IMR-90 (cell line): ENCODE results near the gene SYN1. TPM values are rescaled to one million over a fixed set of nuclear protein-coding genes. Genes with fewer than 3 reads are reported as not detected.

Experiments used
- ATAC-seq: fragments of 200-7000 bp; cut with Tn5 transposase; 2 replicates; pipeline ENCODE4 v1.9.1; 2020; ENCODE audit warnings: low read depth, mild to moderate bottlenecking, moderate library complexity
- BruUV-seq: library from RNA; stranded (reverse); fragments of 400-500 nt; replicated peaks from 2 replicates; lab custom pipeline; 2021; lab: Mats Ljungman, UMichigan
- CTCF ChIA-PET: fragments of 300-600 bp; formaldehyde crosslinking; extraction: SDS; loops from one replicate; lab custom pipeline; 2021; ENCODE audit warnings: antibody characterized with exemption; lab: Yijun Ruan, JAX
- POLR2A ChIA-PET: fragments of 300-600 bp; sonication (Branson Sonifier 250); formaldehyde crosslinking; loops from one replicate; lab custom pipeline; 2022; ENCODE audit warnings: antibody characterized with exemption; ENCODE audit not compliant: unreplicated experiment; lab: Charles Lee
- DNase-seq: peaks from one replicate; pipeline ENCODE4 v3.0.0; 2013
- H2AFZ ChIP-seq: replicated peaks from 2 replicates; pipeline ENCODE3; 2013; ENCODE audit warnings: low read length, mild to moderate bottlenecking; ENCODE audit not compliant: poor library complexity
- H2AK5ac ChIP-seq: 2 replicates; pipeline ENCODE4 v1.6.1; 2013; ENCODE audit warnings: low read depth, low read length, inconsistent platforms
- H2AK9ac ChIP-seq: replicated peaks from 2 replicates; pipeline ENCODE3; 2013; ENCODE audit warnings: mild to moderate bottlenecking, low read depth, low read length, moderate library complexity; ENCODE audit not compliant: poor library complexity
- H2BK120ac ChIP-seq: 2 replicates; pipeline ENCODE4 v1.6.1; 2013; ENCODE audit warnings: low read depth, low read length, inconsistent platforms
- H2BK15ac ChIP-seq: 3 replicates; pipeline ENCODE4 v1.6.1; 2013; ENCODE audit warnings: low read depth, low read length, inconsistent platforms
- H2BK20ac ChIP-seq: 2 replicates; pipeline ENCODE4 v1.6.1; 2013; ENCODE audit warnings: low read depth, mild to moderate bottlenecking, inconsistent platforms, low read length, moderate library complexity
- H2BK5ac ChIP-seq: 2 replicates; pipeline ENCODE4 v1.6.1; 2013; ENCODE audit warnings: mild to moderate bottlenecking, low read depth, low read length, inconsistent platforms; ENCODE audit not compliant: poor library complexity, severe bottlenecking
- H3K14ac ChIP-seq: replicated peaks from 2 replicates; pipeline ENCODE4 v1.6.1; 2013; ENCODE audit warnings: low read depth, low read length, inconsistent platforms
- H3K18ac ChIP-seq: 2 replicates; pipeline ENCODE4 v1.6.1; 2013; ENCODE audit warnings: low read depth, low read length, control low read depth
- H3K23ac ChIP-seq: 2 replicates; pipeline ENCODE4 v1.6.1; 2013; ENCODE audit warnings: low read depth, low read length, inconsistent platforms
- H3K27ac ChIP-seq: 2 replicates; pipeline ENCODE4 v1.5.1; 2013; ENCODE audit warnings: mild to moderate bottlenecking, control low read depth, low read length; ENCODE audit not compliant: insufficient read depth
- H3K27me3 ChIP-seq: 2 replicates; pipeline ENCODE4 v1.6.1; 2013; ENCODE audit warnings: low read length; ENCODE audit not compliant: control insufficient read depth, insufficient read depth
- H3K36me3 ChIP-seq: 2 replicates; pipeline ENCODE4 v1.6.1; 2013; ENCODE audit warnings: low read length, mixed read lengths; ENCODE audit not compliant: control insufficient read depth, insufficient read depth
- H3K4ac ChIP-seq: 2 replicates; pipeline ENCODE4 v1.6.1; 2013; ENCODE audit warnings: low read depth, low read length, inconsistent platforms
- H3K4me1 ChIP-seq: 2 replicates; pipeline ENCODE4 v1.6.1; 2013; ENCODE audit warnings: low read length, mixed read lengths; ENCODE audit not compliant: control insufficient read depth, insufficient read depth
- H3K4me2 ChIP-seq: 2 replicates; pipeline ENCODE4 v1.6.1; 2013; ENCODE audit warnings: low read depth, mild to moderate bottlenecking, control low read depth, low read length, moderate library complexity
- H3K4me3 ChIP-seq: 2 replicates; pipeline ENCODE4 v1.5.1; 2013; ENCODE audit warnings: low read depth, mild to moderate bottlenecking, control low read depth, low read length, moderate library complexity; ENCODE audit not compliant: insufficient read depth
- H3K56ac ChIP-seq: 2 replicates; pipeline ENCODE4 v1.6.1; 2013; ENCODE audit warnings: low read length, inconsistent platforms; ENCODE audit not compliant: insufficient read depth; ENCODE audit errors: extremely low read depth
- H3K79me1 ChIP-seq, 2 experiments: 2 replicates each; pipeline ENCODE4 v1.6.1; 2013; ENCODE audit warnings: low read length in 2 of 2, inconsistent platforms in 1 of 2, low read depth in 1 of 2
- H3K9ac ChIP-seq: 2 replicates; pipeline ENCODE4 v1.6.1; 2013; ENCODE audit warnings: low read depth, low read length, control low read depth
- H3K9me1 ChIP-seq: 2 replicates; pipeline ENCODE4 v1.6.1; 2013; ENCODE audit warnings: low read length, inconsistent platforms; ENCODE audit not compliant: insufficient read depth
- H3K9me3 ChIP-seq: 2 replicates; pipeline ENCODE4 v1.6.1; 2013; ENCODE audit warnings: low read length; ENCODE audit not compliant: control insufficient read depth, insufficient read depth
- H4K20me1 ChIP-seq: 2 replicates; pipeline ENCODE4 v1.6.1; 2013; ENCODE audit warnings: low read length, inconsistent platforms; ENCODE audit not compliant: insufficient read depth
- H4K5ac ChIP-seq: 2 replicates; pipeline ENCODE4 v1.6.1; 2013; ENCODE audit warnings: mild to moderate bottlenecking, low read depth, low read length, control low read depth
- H4K8ac ChIP-seq, 2 experiments: 2 replicates each; pipeline ENCODE4 v1.6.1; 2013; ENCODE audit warnings: low read depth in 2 of 2, low read length in 2 of 2, control low read depth in 1 of 2, inconsistent platforms in 1 of 2
- H4K91ac ChIP-seq: 2 replicates; pipeline ENCODE4 v1.6.1; 2013; ENCODE audit warnings: low read depth, low read length, inconsistent platforms; ENCODE audit not compliant: insufficient read depth
- BHLHE40 ChIP-seq: fragments of 150-350 bp; IDR thresholded peaks from 2 replicates; pipeline ENCODE4 v1.6.1; 2016; ENCODE audit warnings: mild to moderate bottlenecking, low read depth, low read length
- CEBPB ChIP-seq: IDR thresholded peaks from 2 replicates; pipeline ENCODE4 v1.6.1; 2012; ENCODE audit warnings: low read depth, low read length, improper control_type of control experiment
- CHD1 ChIP-seq: IDR thresholded peaks from 2 replicates; pipeline ENCODE4 v1.6.1; 2012; ENCODE audit warnings: low read depth, low read length, improper control_type of control experiment
- MAFK ChIP-seq: IDR thresholded peaks from 2 replicates; pipeline ENCODE4 v1.6.1; 2012; ENCODE audit warnings: low read depth, low read length, improper control_type of control experiment
- MAZ ChIP-seq: IDR thresholded peaks from 2 replicates; pipeline ENCODE4 v1.6.1; 2012; ENCODE audit warnings: low read depth, mild to moderate bottlenecking, low read length, improper control_type of control experiment, moderate library complexity, borderline replicate concordance
- MXI1 ChIP-seq: IDR thresholded peaks from 2 replicates; pipeline ENCODE4 v1.6.1; 2012; ENCODE audit warnings: low read depth, mild to moderate bottlenecking, low read length, moderate library complexity, borderline replicate concordance
- POLR2A ChIP-seq: IDR thresholded peaks from 2 replicates; pipeline ENCODE4 v1.6.1; 2012; ENCODE audit warnings: mild to moderate bottlenecking, low read depth, low read length
- RAD21 ChIP-seq: IDR thresholded peaks from 2 replicates; pipeline ENCODE4 v1.6.1; 2012; ENCODE audit warnings: low read length, improper control_type of control experiment
- RCOR1 ChIP-seq: IDR thresholded peaks from 2 replicates; pipeline ENCODE4 v1.6.1; 2012; ENCODE audit warnings: mild to moderate bottlenecking, low read length, improper control_type of control experiment; ENCODE audit not compliant: insufficient replicate concordance
- RFX5 ChIP-seq: IDR thresholded peaks from 2 replicates; pipeline ENCODE4 v1.8.0; 2012; ENCODE audit warnings: low read depth, mild to moderate bottlenecking, low read length, moderate library complexity
- SMC3 ChIP-seq: fragments of 150-350 bp; IDR thresholded peaks from 2 replicates; pipeline ENCODE4 v1.6.1; 2016; ENCODE audit warnings: low read depth, mild to moderate bottlenecking, antibody characterized with exemption, low read length, moderate library complexity
- WGBS, 2 experiments: methylation state at CpG; one replicate each; pipeline versions ENCODE4 v1.1.5 to v1.1.7; 2013; ENCODE audit warnings: missing lambda C conversion rate in 2 of 2; ENCODE audit not compliant: insufficient read length in 1 of 2; ENCODE audit errors: extremely low coverage in 2 of 2; 5-methylcytosine and 5-hydroxymethylcytosine counted together
- dilution Hi-C: fragments of 300-500 bp; cut with HindIII; formaldehyde crosslinking; loops from one replicate; pipeline ENCODE4 v1.14.3; 2018; ENCODE audit warnings: low sequenced_read_pairs; ENCODE audit not compliant: unreplicated experiment
- in situ Hi-C: fragments of 300-500 bp; cut with MboI; formaldehyde crosslinking; loops from 3 replicates; pipeline ENCODE4 v1.14.3; 2019; ENCODE audit warnings: low sequenced_read_pairs, inconsistent platforms, mixed read lengths
- intact Hi-C: fragments of 100-400 bp; cut with micrococcal nuclease; formaldehyde crosslinking; loops from 2 replicates; pipeline ENCODE4 v1.10.0; 2022
- polyA plus RNA-seq, 3 experiments: library from polyadenylated mRNA; depleted of rRNA; stranded (reverse); fragments of >200 nt; gene quantifications; 2 replicates each; pipeline ENCODE4 v1.2.3, GENCODE V29; 2012; ENCODE audit warnings: low replicate concordance in 1 of 3
- total RNA-seq: library from RNA; depleted of rRNA; stranded (reverse); fragments of >200 nt; gene quantifications from 2 replicates; pipeline ENCODE4 v1.2.3, GENCODE V29; 2012
- TF ChIP-seq, protein P1 (sequence below): conservative IDR thresholded peaks from 2 replicates; pipeline ENCODE4 v1.5.1; 2012; ENCODE audit warnings: mild to moderate bottlenecking, low read depth, low read length, improper control_type of control experiment
- TF ChIP-seq, protein P2 (sequence below): fragments of 150-350 bp; IDR thresholded peaks from 2 replicates; pipeline ENCODE4 v1.6.1; 2016; ENCODE audit warnings: low read depth, mild to moderate bottlenecking, low read length, moderate library complexity, borderline replicate concordance

Gene SYN1
- total and polyA plus RNA-seq, 2 of the 4 experiments (the other 2 are of a cell fraction): under 0.01 to 0.56 TPM

GRCh38 chrX:47613082-47613481, 6.6 kb downstream of the SYN1 start:
- H3K4me3 ChIP-seq: no peak overlapping the region
- no peak for TF ChIP-seq RFX5
- TF ChIP-seq MXI1: no peak
- no peak for TF ChIP-seq BHLHE40
- TF ChIP-seq, protein P1, sequence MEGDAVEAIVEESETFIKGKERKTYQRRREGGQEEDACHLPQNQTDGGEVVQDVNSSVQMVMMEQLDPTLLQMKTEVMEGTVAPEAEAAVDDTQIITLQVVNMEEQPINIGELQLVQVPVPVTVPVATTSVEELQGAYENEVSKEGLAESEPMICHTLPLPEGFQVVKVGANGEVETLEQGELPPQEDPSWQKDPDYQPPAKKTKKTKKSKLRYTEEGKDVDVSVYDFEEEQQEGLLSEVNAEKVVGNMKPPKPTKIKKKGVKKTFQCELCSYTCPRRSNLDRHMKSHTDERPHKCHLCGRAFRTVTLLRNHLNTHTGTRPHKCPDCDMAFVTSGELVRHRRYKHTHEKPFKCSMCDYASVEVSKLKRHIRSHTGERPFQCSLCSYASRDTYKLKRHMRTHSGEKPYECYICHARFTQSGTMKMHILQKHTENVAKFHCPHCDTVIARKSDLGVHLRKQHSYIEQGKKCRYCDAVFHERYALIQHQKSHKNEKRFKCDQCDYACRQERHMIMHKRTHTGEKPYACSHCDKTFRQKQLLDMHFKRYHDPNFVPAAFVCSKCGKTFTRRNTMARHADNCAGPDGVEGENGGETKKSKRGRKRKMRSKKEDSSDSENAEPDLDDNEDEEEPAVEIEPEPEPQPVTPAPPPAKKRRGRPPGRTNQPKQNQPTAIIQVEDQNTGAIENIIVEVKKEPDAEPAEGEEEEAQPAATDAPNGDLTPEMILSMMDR: no peak
- no peak for TF ChIP-seq RAD21
- no peak for TF ChIP-seq CHD1
- no peak for TF ChIP-seq MAZ
- TF ChIP-seq RCOR1: no peak
- TF ChIP-seq SMC3: no peak
- no peak for TF ChIP-seq POLR2A
- no peak for TF ChIP-seq MAFK
- TF ChIP-seq, protein P2, sequence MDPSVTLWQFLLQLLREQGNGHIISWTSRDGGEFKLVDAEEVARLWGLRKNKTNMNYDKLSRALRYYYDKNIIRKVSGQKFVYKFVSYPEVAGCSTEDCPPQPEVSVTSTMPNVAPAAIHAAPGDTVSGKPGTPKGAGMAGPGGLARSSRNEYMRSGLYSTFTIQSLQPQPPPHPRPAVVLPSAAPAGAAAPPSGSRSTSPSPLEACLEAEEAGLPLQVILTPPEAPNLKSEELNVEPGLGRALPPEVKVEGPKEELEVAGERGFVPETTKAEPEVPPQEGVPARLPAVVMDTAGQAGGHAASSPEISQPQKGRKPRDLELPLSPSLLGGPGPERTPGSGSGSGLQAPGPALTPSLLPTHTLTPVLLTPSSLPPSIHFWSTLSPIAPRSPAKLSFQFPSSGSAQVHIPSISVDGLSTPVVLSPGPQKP: no peak
- no peak for TF ChIP-seq CEBPB
- H2BK5ac ChIP-seq: no peak overlapping the region
- ChIA-PET CTCF (no interaction called here), POLR2A (no interaction called here)
- H2AK5ac ChIP-seq: no peak overlapping the region
- no peak overlapping the region for H3K9ac ChIP-seq
- no peak overlapping the region for H4K91ac ChIP-seq
- no peak overlapping the region for H3K4me2 ChIP-seq
- H2AK9ac ChIP-seq: no peak overlapping the region
- H3K27ac ChIP-seq: no peak overlapping the region
- no peaks in the 10 kb centered on the region for H3K9me3 ChIP-seq
- H3K14ac ChIP-seq: no peak overlapping the region
- H3K4me1 ChIP-seq: no peaks in the 10 kb centered on the region
- no peak overlapping the region for H3K56ac ChIP-seq
- DNase-seq (no peak), ATAC-seq (no peak)
- BruUV-seq: no TSS peak
- intact Hi-C loops (no loop called here), in situ Hi-C loops (no loop called here), dilution Hi-C loops (no loop called here)
- H2BK20ac ChIP-seq: no peak overlapping the region
- H3K18ac ChIP-seq: no peak overlapping the region
- H3K4ac ChIP-seq: no peak overlapping the region
- H3K79me1 ChIP-seq: no peaks in the 10 kb centered on the region
- no peak overlapping the region for H2BK120ac ChIP-seq
- H4K5ac ChIP-seq: no peak overlapping the region
- no peak overlapping the region for H3K23ac ChIP-seq
- no peak overlapping the region for H2AFZ ChIP-seq
- WGBS, 2 experiments: no CpG with 5 or more reads among the region's 8 CpGs
- H3K27me3 ChIP-seq: peaks cover 8% of the 10 kb centered on the region; the same call in 1 of the 2 replicates
- no peak overlapping the region for H4K8ac ChIP-seq
- H3K36me3 ChIP-seq: no peaks in the 10 kb centered on the region
- no peak overlapping the region for H2BK15ac ChIP-seq
- peaks cover 3% of the 10 kb centered on the region for H4K20me1 ChIP-seq
- H3K9me1 ChIP-seq: no peaks in the 10 kb centered on the region
